Mesenchymal stem cell (in vitro differentiated cells and primary cell): ENCODE measurements around the gene CCNYL1.

ENCODE experiments used
- DNase-seq: peaks from one replicate; pipeline ENCODE4 v3.0.0-alpha.2; 2013
- H2AFZ ChIP-seq: one replicate; pipeline ENCODE4 v1.6.1; 2013; ENCODE audit warnings: low read depth, mild to moderate bottlenecking, control low read depth, inconsistent platforms, low read length, moderate library complexity
- H2AK5ac ChIP-seq: 2 replicates; pipeline ENCODE4 v1.6.1; 2013; ENCODE audit warnings: low read length, moderate library complexity, mild to moderate bottlenecking, inconsistent platforms; ENCODE audit not compliant: severe bottlenecking
- H2BK120ac ChIP-seq: one replicate; pipeline ENCODE4 v1.6.1; 2013; ENCODE audit warnings: low read depth, mild to moderate bottlenecking, inconsistent platforms, low read length, moderate library complexity
- H2BK12ac ChIP-seq, 2 experiments: one replicate each; pipeline ENCODE4 v1.6.1; 2013; ENCODE audit warnings: inconsistent platforms in 2 of 2, low read length in 2 of 2, mild to moderate bottlenecking in 2 of 2, moderate library complexity in 2 of 2, control low read depth in 1 of 2
- H2BK15ac ChIP-seq: one replicate; pipeline ENCODE4 v1.6.1; 2013; ENCODE audit warnings: mild to moderate bottlenecking, low read depth, inconsistent platforms; ENCODE audit not compliant: poor library complexity, severe bottlenecking
- H2BK5ac ChIP-seq: 2 replicates; pipeline ENCODE4 v1.6.1; 2013; ENCODE audit warnings: low read depth, mild to moderate bottlenecking, low read length, control low read depth, inconsistent platforms; ENCODE audit not compliant: poor library complexity, severe bottlenecking
- H3K14ac ChIP-seq, 2 experiments: one replicate each; pipeline ENCODE4 v1.6.1; 2013; ENCODE audit warnings: inconsistent platforms in 2 of 2, low read length in 2 of 2, control low read depth in 1 of 2, mild to moderate bottlenecking in 1 of 2, moderate library complexity in 1 of 2
- H3K18ac ChIP-seq, 2 experiments: one replicate each; pipeline ENCODE4 v1.6.1; 2013; ENCODE audit warnings: inconsistent platforms in 2 of 2, low read length in 2 of 2, control low read depth in 1 of 2, low read depth in 1 of 2, mild to moderate bottlenecking in 1 of 2
- H3K23ac ChIP-seq, 2 experiments: one replicate each; pipeline ENCODE4 v1.6.1; 2013; ENCODE audit warnings: inconsistent platforms in 2 of 2, low read length in 2 of 2, mild to moderate bottlenecking in 2 of 2, moderate library complexity in 2 of 2, control low read depth in 1 of 2
- H3K27ac ChIP-seq: 2 replicates; pipeline ENCODE4 v1.5.1; 2013; ENCODE audit warnings: mild to moderate bottlenecking, moderate library complexity, low read length, control low read depth, inconsistent platforms; ENCODE audit not compliant: poor library complexity, severe bottlenecking
- H3K27me3 ChIP-seq, 2 experiments: 2 replicates each; pipeline versions ENCODE4 v1.6.1 to v1.7.0; 2013; ENCODE audit warnings: low read length in 2 of 2, mild to moderate bottlenecking in 2 of 2, moderate library complexity in 2 of 2, control low read depth in 1 of 2, inconsistent platforms in 1 of 2; ENCODE audit not compliant: control insufficient read depth in 1 of 2, insufficient read depth in 1 of 2
- H3K36me3 ChIP-seq, 2 experiments: 2 replicates each; pipeline versions ENCODE4 v1.6.1 to v1.7.0; 2013; ENCODE audit warnings: low read length in 2 of 2, control low read depth in 1 of 2, inconsistent platforms in 1 of 2, low read depth in 1 of 2, mild to moderate bottlenecking in 1 of 2; ENCODE audit not compliant: insufficient read depth in 2 of 2, control insufficient read depth in 1 of 2
- H3K4ac ChIP-seq, 2 experiments: one replicate each; pipeline ENCODE4 v1.6.1; 2013; ENCODE audit warnings: inconsistent platforms in 2 of 2, low read length in 2 of 2, mild to moderate bottlenecking in 2 of 2, moderate library complexity in 2 of 2, control low read depth in 1 of 2, low read depth in 1 of 2
- H3K4me1 ChIP-seq: 2 replicates; pipeline ENCODE4 v1.6.1; 2013; ENCODE audit warnings: low read depth, low read length, control low read depth; ENCODE audit not compliant: control insufficient read depth, insufficient read depth
- H3K4me2 ChIP-seq: 2 replicates; pipeline ENCODE4 v1.6.1; 2013; ENCODE audit warnings: low read length, mild to moderate bottlenecking, inconsistent platforms; ENCODE audit not compliant: poor library complexity, severe bottlenecking
- H3K4me3 ChIP-seq, 2 experiments: 2 replicates each; pipeline versions ENCODE4 v1.5.1 to v1.7.0; 2013; ENCODE audit warnings: low read length in 2 of 2, mild to moderate bottlenecking in 2 of 2, control low read depth in 1 of 2, low read depth in 1 of 2; ENCODE audit not compliant: insufficient read depth in 1 of 2
- H3K79me1 ChIP-seq: replicated peaks from 2 replicates; pipeline ENCODE4 v1.6.1; 2013; ENCODE audit warnings: mild to moderate bottlenecking, control low read depth, low read length, inconsistent platforms; ENCODE audit not compliant: poor library complexity, severe bottlenecking
- H3K9ac ChIP-seq: 2 replicates; pipeline ENCODE4 v1.7.0; 2013; ENCODE audit warnings: mild to moderate bottlenecking, low read length, moderate library complexity
- H3K9me3 ChIP-seq: 2 replicates; pipeline ENCODE4 v1.7.0; 2013; ENCODE audit warnings: mild to moderate bottlenecking, low read length; ENCODE audit not compliant: control insufficient read depth
- H4K8ac ChIP-seq: one replicate; pipeline ENCODE4 v1.6.1; 2013; ENCODE audit warnings: inconsistent platforms, mild to moderate bottlenecking, low read length, moderate library complexity
- H4K91ac ChIP-seq: one replicate; pipeline ENCODE4 v1.6.1; 2013; ENCODE audit warnings: mild to moderate bottlenecking, low read length, inconsistent platforms
- WGBS: methylation state at CpG from one replicate; pipeline ENCODE4 v1.1.7; 2013; ENCODE audit warnings: mixed read lengths; 5-methylcytosine and 5-hydroxymethylcytosine counted together

The CCNYL1 gene

DNA sequence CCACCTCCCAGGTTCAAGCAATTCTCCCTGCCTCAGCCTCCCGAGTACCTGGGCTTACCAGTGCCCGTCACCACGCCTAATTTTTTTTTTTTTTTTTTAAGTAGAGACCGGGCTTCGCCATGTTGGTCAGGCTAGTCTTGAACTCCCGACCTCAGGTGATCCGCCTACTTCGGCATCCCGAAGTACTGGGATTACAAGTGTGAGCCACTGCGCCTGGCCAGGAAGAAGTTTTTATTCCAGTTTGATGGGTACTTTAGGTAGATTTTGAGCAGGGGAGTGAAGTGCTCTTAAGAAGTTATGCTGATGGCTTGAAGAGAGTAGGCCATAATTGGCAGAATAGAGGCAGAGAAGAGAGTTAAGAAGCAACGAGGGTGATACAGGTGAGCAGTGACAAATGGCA is 33.0 kb downstream of the CCNYL1 start:
- Histone ChIP-seq H4K8ac (no peak overlapping the region), H3K4me3 (no peak overlapping the region), H2BK5ac (no peak overlapping the region), H3K4ac (no peak overlapping the region), H3K27me3 (no peaks in the 10 kb centered on the region), H3K14ac (no peak overlapping the region), H3K9ac (no peak overlapping the region), H2AFZ (no peak overlapping the region), H3K9me3 (no peaks in the 10 kb centered on the region), H3K36me3 (peaks cover 12 to 40% of the 10 kb centered on the region in 2 experiments), H3K27ac (no peak overlapping the region), H3K4me2 (no peak overlapping the region), H3K18ac (no peak overlapping the region), H3K23ac (no peak overlapping the region), H2AK5ac (no peak overlapping the region), H2BK120ac (no peak overlapping the region), H4K91ac (no peak overlapping the region), H2BK12ac (no peak overlapping the region), H2BK15ac (no peak overlapping the region), H3K4me1 (peaks cover 2% of the 10 kb centered on the region), H3K79me1 (peaks cover 4% of the 10 kb centered on the region)
- DNase-seq = no peak
- WGBS = 91% methylated on average over 11 of the region's 11 CpGs

DNA sequence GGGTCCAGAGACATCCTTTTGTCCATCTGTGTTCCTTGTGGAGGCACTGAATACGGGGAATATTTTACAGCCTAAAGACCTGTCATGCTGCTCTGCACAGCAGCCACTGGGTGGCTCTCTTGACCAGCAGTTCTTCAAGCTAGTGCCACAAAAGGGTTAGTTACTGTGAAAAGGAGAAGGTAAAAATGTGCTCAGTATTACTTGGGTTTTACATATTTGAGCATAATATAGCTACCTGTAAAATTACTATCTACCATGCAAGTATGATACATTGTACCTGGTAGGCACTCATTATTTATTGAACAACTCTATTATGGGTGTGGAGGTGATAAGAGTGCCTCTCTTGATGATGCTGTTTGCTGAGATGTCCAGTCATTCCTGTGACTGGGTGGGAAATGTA is 34.7 kb downstream of the CCNYL1 start:
- Histone ChIP-seq H3K4me3 (no peak overlapping the region), H3K9me3 (no peaks in the 10 kb centered on the region), H4K91ac (no peak overlapping the region), H3K79me1 (peaks cover 4% of the 10 kb centered on the region), H3K18ac (no peak overlapping the region), H2BK120ac (no peak overlapping the region), H4K8ac (no peak overlapping the region), H3K9ac (no peak overlapping the region), H2AFZ (no peak overlapping the region), H2BK5ac (no peak overlapping the region), H2AK5ac (no peak overlapping the region), H3K4ac (no peak overlapping the region), H3K36me3 (peaks cover 12 to 53% of the 10 kb centered on the region in 2 experiments), H3K23ac (no peak overlapping the region), H2BK15ac (no peak overlapping the region), H3K27ac (no peak overlapping the region), H2BK12ac (no peak overlapping the region), H3K27me3 (no peaks in the 10 kb centered on the region), H3K4me2 (no peak overlapping the region), H3K4me1 (peaks cover 2% of the 10 kb centered on the region), H3K14ac (no peak overlapping the region)
- DNase-seq = peak; percentile 76
- WGBS = 11% methylated on average over 1 of the region's 1 CpG

DNA sequence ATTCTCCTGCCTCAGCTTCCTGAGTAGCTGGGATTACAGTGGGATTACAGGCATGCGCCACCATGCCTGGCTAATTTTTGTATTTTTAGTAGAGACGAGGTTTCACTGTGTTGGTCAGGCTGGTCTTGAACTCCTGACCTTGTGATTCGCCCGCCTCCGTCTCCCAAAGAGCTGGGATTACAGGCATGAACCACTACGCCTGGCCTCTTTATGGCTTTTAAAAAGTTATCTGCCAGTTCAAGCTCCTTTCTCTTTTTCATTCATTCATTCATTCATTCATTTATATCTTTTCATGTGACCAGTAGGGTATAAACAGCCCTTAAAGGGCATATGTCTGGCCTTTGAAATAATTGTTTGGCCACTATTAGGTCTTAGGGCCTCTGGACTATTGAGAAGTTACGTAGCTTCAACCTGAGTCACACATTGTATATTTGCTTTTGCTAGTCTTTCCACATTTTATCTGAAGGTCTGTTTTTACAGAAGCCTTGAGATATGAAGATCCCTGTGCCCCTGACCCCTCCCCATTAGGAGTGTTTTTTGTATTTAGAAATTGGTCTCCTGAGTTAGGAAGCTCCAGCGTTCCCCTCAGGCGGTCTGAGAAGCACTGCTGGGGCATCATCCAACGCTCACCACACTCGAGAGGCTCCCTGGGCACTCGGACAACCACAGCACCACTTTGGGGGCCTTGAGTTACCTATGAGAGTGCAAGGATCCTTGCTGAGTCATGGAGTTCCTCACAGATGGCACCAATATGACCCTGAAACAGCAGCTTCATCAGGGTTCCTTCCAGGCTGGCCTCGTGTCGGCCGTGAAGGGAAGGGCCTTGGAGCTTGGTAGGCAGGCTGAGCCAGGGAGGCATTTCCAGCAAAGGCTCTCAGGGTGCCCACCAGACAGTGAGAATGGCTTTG is 36.5 kb downstream of the CCNYL1 start:
- no peaks in the 10 kb centered on the region for H3K9me3 ChIP-seq
- H3K4ac ChIP-seq = no peak overlapping the region
- no peak overlapping the region for H2BK12ac ChIP-seq
- H3K4me2 ChIP-seq = no peak overlapping the region
- H3K14ac ChIP-seq = no peak overlapping the region
- H2BK5ac ChIP-seq = no peak overlapping the region
- H2BK15ac ChIP-seq = no peak overlapping the region
- H3K79me1 ChIP-seq = peaks cover 4% of the 10 kb centered on the region
- H3K27me3 ChIP-seq = no peaks in the 10 kb centered on the region
- 89% methylated on average over 13 of the region's 15 CpGs for WGBS
- H3K27ac ChIP-seq = no peak overlapping the region
- no peak overlapping the region for H3K23ac ChIP-seq
- no peak overlapping the region for H2AFZ ChIP-seq
- peaks cover 2% of the 10 kb centered on the region for H3K4me1 ChIP-seq
- no peak overlapping the region for H4K91ac ChIP-seq
- peak; percentile 32 for DNase-seq
- peaks cover 8 to 48% of the 10 kb centered on the region in 2 experiments for H3K36me3 ChIP-seq
- no peak overlapping the region for H3K18ac ChIP-seq
- H2BK120ac ChIP-seq = no peak overlapping the region
- H3K4me3 ChIP-seq = no peak overlapping the region
- H4K8ac ChIP-seq = peak overlapping the region; percentile 32
- H3K9ac ChIP-seq = no peak overlapping the region
- no peak overlapping the region for H2AK5ac ChIP-seq

DNA sequence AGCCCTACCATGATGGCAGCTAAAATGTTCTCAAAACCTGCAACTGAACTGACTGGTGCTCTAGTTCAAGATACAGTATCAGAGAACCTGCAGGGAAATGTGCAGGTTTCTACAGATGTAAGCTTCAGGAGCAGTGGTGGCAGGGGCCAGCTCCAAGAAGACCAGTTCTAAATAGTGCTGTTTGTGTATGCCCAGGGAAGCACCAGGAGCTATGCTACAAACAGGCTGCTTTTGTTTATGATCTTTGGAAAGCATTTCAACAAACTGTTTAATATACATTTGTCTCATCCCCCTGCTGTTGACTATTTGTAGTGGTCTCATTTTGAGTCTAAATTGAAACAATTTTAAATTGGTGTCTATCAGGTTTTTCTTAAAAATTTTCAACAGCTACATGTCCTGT is 37.6 kb downstream of the CCNYL1 start:
- peaks cover 7 to 48% of the 10 kb centered on the region in 2 experiments for H3K36me3 ChIP-seq
- H3K4me2 ChIP-seq = no peak overlapping the region
- H3K14ac ChIP-seq = no peak overlapping the region
- no peaks in the 10 kb centered on the region for H3K27me3 ChIP-seq
- H2BK15ac ChIP-seq = no peak overlapping the region
- H3K4ac ChIP-seq = no peak overlapping the region
- H3K23ac ChIP-seq = no peak overlapping the region
- H4K8ac ChIP-seq = no peak overlapping the region
- no peak overlapping the region for H2BK5ac ChIP-seq
- no peaks in the 10 kb centered on the region for H3K9me3 ChIP-seq
- H3K9ac ChIP-seq = no peak overlapping the region
- peaks cover 2% of the 10 kb centered on the region for H3K4me1 ChIP-seq
- H3K79me1 ChIP-seq = peaks cover 4% of the 10 kb centered on the region
- no peak overlapping the region for H4K91ac ChIP-seq
- H2AFZ ChIP-seq = no peak overlapping the region
- DNase-seq = no peak
- no peak overlapping the region for H2AK5ac ChIP-seq
- H2BK120ac ChIP-seq = no peak overlapping the region
- no peak overlapping the region for H3K27ac ChIP-seq
- no peak overlapping the region for H2BK12ac ChIP-seq
- no peak overlapping the region for H3K4me3 ChIP-seq
- H3K18ac ChIP-seq = no peak overlapping the region
